NOMO-1 (cell line): ENCODE measurements around the gene LLGL2.
A peak's percentile ranks its signal among the peaks of the same experiment; 100 is the strongest.

Source experiments
- DNase-seq, 2 experiments: peaks; one replicate each; lab custom pipeline; 2025; ENCODE audit not compliant: unreplicated experiment in 2 of 2; lab: John Stamatoyannopoulos, UW

LLGL2 gene

DNA sequence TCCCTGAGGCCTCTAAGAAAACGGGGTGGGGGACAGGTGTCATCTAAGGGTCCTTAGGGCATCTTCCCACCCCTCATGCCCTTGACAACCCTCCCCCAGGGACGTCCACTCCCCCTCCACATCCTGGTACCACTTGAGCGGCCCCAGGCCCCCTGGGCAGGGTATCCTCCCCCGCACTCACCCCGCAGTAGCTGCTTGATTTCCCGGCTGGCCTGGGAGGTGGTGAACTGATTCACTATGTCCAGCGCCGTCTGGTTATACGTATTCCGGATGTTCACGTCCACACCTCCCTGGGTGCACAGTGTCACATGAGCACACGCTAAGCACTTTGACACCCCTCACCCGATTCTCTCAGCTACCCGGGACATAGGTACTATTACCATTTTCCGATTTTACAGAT, 19.9 kb upstream of the LLGL2 start:
- no peak for DNase-seq

DNA sequence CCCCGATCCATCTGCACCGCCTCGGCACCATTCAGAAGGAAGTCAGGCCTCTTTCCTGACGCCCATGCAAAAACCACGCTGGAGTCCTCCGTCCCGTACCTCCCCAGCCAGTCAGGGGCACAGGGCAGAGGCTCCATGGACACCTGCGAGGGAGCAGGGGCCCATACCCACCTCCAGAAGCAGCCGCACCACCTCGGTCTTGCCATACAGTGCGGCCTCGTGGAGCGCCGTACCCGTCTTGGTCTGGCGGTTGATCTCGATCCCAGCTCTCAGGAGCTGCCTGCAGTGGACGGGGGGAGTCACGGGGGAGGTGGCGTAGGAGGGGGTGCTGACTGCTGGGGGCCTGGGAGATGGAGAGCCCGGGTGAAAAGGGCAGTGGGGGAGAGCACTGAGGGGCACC, 19.4 kb upstream of the LLGL2 start:
- DNase-seq, result no peak

DNA sequence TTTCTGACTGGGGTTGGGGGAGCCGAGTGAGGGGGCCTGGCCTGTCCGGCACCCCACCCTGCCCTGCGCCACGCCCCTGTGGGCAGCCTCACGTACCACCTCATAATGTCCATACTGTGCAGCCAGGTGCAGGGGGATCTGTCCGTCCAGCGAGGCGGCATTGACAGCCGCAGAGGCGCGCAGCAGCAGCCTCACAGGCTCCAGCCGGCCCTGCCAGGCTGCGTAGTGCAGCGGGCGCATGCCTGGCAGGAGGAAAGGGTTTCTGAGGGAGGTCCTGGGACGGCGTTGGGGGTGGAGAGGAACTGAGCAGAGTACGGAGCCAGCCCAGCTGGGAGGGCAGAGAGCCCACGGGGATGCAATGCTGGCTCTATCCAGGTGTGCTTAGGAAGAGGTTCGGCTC, 18.6 kb upstream of the LLGL2 start:
- no peak for DNase-seq

DNA sequence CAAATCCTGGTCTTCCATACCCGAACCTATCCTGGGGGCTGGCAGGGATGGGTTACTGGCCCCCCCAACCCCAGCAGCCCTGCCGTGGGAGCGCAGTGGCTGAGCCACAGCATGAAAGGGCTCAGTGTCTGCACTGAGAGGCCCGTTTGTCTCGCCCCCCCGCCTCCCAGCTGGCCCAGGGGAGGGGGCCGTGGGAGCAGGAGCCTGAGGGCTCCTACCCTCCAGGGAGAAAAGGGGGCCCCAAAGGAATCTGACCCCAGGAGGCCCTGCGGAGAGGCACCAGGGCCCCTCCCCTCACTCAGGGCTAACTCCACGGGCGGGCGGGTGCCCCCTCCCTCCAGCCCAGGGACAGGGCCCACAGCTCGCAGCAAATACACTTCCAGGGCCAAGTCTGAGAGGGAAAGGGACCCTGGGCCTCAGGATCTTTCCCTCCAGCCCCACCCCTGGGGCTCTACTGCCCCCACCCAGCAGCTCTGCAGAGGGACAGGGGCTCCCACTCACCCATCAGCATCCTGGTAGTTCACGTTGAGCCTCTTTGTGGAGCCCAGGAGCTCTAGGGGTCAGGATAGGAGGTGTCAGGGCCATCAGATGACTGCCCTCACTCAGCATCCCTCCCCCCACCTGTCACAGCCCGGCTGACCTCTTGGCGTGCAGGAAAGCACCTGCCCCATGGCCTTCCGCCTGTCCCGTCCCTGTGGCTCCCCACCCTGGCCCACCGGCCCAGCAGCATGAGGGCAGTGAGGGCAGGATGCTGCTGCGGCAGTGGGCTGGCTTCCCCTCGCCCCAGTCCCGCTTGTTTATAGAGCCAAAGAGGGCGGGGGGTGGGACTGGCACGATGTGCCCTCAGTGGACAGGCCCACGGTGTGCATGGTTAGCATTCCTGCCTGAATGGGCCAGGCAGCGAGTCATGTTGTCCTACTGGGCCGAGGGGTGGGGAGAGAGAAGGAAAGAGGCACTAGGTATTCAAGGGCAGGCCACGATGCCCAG, 17.5 kb upstream of the LLGL2 start:
- no peak for DNase-seq

DNA sequence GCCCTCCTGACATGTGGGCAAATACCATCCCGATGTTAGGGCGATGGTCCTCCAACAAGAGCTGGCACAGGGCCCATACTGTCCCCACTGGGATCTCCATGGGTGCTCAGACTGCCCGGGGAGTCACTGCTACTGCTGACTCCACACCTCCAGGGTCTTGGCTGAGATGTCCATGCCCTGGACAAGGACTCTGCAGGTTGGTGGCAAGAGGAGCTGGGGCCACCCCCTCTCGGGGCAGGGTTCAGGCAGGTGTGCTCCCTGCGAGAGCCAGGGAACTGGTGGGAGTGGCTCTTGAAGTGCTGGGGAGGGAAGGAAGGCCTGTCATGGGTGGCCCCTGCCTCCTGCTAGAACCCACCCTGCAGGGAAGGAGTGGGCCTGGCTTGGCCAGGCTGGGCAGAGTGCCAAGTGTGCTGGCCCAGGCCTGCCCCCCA, 16.6 kb upstream of the LLGL2 start:
- DNase-seq, result no peak

DNA sequence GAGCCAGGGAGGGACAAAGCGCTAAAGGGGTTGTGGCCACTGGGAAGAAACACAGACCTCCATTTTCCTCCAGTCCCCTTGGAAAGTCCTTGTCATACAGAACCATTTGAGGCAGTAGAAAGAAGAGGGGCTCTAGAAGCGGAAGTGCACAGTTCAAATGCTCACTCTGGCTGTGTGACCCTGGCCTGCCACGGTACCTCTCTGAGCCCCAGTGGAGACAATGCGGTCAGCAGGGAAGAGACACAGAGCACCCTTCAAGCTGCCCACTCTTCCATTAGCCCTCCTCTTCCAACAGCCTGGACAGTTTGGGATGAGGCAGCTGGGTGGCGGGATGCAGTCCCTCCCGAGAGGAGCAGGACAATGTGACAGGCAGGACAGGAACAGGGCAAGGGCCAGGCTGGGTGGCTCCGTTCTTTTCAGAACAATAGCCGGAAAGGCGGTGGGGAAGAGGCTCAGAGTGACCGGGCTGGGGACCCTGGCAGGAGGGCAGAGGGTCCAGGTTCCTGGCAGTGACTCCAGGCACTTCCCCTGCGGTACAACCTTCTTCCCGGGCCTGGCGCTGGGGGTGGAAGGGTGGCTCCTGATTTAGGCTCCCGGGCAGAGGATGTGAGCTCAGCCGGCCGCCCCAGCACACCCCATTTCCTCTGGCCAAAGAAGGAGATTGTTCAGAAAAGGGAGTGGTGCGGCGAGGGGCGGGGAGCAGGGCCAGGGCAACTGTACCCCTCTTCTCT, 15.8 kb upstream of the LLGL2 start:
- DNase-seq, result no peak

DNA sequence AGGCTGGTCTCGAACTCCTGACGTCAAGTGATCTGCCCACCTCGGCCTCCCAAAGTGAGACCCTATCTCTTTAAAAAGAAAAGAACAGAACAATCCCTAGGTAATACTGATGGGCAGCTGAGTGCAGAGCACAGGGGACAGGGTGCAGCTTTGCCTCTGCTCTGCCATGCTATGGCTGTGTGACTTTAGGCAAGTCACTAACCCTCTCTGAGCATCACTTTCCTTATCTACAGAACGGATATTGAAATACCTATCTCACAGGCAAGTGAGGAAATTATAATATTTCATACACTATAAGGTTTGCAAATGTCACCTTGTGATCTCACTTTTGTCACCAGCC, 14.3 kb upstream of the LLGL2 start:
- no peak for DNase-seq

DNA sequence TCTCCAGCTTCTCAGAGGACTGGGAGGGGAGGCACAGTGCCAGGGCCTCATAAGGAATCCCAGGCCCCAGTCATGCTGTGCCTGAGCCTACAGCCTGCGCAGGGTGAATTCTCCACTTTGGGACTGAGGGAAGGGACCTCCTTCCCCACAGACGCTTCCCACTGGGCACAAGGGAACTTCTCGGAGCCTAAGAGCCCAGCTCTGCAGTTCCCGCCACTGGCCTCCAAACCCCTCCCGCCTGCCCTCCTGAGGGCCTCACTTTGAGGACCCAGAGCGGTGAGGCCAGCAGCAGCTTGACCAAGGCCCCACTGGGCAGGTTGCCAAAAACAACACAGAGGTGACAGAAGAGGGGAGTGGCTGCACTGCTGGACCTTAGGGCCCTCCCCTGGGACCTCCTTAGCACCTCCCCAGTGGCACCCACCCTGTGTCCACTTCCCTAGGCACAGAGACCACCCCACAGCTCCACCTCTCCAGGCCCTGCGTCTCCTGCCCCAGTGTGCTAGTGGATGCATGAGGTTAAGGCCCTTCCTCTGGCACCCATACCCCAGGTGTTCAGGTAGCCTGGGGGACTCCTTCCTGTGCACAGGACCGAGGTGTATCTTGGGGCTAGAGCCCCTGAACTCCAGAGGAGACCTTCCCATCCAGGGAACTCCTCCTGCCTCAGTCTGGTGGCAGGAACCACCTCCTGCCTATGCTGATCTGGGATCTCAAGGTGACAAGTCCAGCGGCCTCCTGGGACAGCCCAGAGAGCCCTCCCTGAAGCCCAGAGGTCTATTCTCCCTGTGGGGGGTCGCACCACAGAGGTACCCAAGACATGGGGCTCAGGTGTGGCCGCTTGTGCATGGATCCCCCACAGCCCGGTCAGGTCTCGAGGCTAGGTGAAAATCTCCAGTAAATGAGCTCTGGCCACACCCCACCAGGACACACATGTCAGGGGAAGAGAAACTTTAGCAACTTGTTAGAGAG, 13.6 kb upstream of the LLGL2 start:
- DNase-seq, result no peak

DNA sequence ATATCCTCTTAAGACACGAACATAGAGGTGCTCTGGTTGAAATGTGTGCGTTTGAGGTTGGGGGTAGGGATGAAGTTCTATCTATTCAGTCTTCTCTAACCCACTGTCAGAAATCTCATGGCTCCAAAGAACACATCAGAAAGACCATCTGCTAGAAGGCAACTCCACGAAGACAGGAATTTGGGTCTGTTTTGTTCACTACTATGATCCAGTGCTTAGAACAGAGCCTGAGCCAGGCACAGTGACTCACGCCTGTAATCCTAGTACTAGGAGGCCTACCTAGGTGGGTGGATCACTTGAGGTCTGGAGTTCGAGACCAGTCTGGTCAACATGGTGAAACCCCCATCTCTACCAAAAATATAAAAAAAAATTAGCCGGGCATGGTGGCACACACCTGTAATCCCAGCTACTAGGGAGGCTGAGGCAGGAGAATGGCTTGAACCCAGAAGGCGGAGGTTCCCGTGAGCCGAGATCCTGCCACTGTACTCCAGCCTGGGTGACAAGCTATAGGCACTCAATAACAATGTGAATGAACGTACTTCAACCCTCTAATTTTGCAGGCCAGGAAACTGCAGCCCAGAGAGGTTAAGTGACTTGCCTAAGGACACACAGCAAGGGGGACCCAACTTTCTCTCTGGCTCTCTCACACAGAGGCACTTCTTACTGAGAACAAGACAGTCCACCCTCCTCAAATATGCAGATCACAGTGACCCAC, 12.4 kb upstream of the LLGL2 start:
- no peak for DNase-seq

DNA sequence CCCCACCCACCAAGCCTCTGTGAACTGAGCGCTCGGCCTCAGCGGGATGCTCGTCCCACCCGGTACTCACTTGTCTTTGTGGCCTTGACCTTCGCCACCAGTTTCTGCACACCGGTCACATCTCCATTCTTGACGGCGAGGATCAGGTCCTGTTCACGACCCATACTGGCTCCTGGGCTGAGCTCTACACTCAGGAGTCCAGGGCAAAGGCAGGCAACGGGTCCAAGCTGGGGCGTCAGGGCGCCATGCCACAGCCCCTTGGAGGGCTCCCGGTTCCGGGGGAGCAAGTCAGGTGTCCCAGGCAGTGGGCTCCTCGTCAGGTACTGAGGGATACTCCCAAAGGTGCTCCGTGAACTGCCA, 11.9 kb upstream of the LLGL2 start:
- DNase-seq, result no peak

DNA sequence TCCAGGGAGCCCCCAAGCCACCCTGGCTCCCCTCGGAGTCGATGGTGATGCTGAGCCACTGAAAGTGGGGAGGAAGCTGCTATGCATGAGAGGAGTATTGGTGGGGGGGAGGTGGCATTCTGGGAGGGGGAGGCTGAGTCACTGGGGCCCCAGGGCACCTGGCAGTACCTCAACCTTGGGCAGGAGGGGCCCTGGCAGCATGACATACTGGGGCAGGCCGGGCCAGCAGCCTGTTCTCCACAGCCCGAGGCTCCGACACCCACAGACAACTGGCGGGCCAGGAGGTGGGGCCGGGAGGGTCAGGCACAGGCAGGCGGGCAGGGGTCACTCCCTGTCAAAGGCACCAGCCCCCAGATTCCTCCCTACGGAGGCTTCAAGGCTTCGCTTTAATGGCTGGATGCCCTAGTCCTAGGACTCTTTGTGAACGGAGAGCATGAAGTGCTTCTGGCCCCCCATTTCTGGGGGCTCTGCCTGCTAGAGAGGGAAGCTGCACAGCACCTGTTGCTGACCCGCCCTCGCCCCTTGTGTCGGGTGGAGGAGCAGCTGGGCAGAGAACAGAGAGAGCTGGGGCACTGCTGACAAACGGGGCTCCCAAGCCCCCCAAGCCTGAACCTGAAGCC, 11.1 kb upstream of the LLGL2 start:
- DNase-seq, result no peak

DNA sequence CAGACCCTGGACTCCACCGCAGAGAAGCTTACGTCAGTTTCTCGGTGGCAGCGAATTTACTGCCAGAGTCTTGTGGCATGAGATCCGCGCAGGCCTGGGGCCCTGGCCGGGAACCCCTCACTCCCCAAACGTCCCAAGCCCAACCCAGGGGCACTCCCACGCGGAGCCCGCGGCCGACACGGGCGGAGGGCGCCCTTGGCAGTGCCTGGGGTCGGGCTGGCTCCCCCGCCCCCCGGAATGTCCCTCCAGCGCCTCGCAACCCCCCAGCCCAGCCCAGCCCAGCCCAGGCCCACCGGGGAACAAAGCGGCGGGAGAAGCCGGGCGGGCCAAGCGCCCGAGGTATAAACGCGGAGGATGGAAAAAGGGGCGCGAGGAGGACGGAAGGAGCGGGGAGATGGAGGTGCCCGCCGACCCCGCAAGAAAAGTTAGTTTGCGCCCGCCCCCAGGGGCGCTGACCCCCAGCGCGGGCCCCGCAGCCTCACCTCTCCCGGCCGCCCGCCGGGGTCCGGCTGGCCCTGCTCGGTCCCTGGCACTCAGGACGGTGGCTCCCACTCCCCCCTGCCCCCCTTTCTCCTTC, 10.5 kb upstream of the LLGL2 start:
- no peak for DNase-seq

DNA sequence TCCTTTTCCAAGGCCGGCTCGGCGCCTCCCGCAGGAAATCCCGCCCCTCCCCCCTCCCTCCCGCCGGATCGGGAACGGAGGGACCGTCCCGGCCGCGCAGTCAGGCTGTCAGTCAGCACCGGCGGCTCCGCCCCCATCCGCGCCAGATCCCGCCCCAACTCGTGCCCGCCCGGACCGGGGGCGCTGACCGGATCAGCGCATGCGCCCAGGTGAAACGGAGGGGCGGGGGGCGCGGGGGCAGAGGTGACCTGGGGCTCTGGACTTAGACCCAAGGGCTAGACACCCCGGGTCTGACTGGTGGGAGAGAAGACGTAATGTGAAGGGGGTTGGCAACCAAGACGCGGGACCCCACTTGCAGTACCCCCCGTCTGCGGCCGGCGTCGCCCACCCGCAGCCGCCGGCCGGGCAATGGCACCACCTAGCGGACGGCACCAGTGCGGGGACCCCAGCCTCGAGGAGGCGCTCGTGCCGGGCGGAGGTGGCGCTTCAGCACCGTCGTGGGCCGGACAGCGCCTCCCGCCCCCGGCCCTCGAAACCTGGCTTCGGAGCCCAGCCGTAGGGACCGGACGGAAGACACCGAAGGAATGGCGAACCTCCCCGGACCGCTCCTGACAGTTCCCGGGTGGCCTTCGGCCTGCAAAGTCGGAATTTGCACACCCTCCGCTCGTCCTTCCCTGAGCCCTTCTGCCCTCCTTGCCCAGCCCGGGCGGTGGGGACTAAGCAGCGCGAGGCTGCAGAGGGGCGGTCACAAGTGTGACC, 9.8 kb upstream of the LLGL2 start, which contains the start of gene CASKIN2:
CASKIN2 (minus strand) TSS at position 42 of the 759 bp plus-strand sequence. CDS start 1,733 bp downstream, outside the sequence.
- DNase-seq, result peak; percentile 75 to 83

DNA sequence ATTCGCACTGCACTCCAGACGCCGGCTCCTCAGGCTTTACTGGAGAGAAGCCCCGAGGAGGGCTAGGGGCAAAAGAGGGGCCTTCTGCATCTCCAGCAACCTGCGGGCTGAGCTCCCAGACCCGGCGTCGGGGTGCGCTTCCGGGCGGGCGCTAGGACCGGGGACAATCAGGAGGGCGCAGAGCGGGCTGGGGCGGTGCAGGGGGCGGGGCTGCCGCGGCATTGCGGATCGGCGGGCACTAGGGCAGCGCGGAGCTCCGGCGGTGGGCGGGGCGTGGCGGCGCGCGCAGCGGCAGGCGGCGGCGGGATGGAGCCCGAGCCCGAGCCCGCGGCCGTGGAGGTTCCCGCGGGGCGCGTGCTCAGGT, 9.3 kb upstream of the LLGL2 start, which contains the start of gene TSEN54:
TSEN54 (plus strand) TSS at position 274 of the 364 bp plus-strand sequence; CDS start at position 307, 33 bp downstream.
- DNase-seq, result peak; percentile 77 to 94

DNA sequence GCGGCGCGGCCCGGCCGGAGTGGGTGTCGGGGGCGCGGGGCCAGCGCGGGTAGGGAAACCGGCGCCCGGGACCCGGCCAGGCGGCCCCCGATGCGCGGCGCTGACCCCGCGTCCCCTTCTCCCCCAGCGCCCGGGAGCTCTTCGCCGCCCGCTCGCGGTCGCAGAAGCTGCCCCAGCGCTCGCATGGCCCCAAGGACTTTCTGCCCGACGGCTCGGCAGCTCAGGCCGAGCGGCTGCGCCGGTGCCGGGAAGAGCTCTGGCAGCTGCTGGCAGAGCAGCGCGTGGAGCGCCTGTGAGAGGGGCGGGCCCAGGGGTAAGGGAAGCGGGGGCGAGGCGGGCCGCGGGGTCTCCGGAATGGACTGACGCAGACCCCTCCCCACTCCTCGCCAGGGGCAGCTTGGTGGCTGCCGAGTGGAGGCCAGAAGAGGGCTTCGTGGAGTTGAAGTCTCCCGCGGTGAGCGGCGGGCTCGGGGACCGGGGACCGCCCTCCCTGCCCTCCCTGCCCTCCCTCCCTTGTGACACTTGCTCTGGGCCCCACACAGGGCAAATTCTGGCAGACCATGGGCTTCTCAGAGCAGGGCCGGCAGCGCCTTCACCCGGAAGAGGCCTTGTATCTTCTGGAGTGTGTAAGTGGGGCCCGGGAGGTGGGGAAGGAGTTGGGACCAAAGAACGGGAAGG, 8.7 kb upstream of the LLGL2 start:
- peak; percentile 21 to 40 for DNase-seq

DNA sequence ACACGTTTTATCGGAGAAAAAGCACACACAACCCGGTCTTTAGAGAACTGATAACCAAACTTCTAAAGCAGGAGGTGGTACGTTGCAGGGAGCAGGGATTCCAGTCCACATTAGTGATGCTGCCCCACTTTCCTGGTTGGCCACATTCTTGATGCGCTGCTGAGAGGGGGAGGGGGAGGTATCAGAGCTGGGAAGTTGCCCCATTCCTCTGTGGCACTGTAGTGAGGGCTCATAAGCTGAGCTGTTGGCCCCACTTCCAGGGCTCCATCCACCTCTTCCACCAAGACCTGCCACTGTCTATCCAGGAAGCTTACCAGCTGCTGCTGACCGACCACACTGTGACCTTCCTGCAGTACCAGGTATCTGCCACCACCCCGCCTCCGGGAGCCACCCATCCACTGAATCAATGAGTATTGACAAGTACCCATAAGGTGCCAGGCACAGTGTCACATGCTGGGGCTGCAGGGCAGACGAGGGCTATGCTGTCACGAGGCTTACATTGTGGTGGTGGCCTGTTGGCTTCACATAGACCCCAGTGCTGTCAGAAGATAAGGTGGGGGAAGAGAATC, 8.1 kb upstream of the LLGL2 start:
- peak in 1 of 2 experiments; percentile 40 for DNase-seq

DNA sequence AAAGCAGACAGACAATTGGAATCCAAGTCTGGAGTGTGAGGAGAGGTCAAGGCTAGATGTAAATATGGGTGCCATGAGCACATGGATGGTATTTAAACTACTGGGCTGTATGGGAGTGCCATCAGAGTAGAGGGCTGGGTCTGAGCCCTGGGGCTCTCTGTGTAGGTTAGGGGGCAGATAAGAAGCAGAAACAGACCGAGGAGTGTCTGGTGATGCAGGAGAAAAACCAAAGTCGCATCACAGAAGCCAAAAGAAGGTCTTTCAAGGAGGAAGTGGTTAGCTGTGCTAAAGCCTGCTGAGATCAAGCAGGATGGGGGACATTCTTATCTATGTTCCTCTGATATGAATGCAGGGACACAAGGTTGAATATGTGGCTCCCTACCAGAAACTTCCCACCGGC, 7.3 kb upstream of the LLGL2 start:
- peak in 1 of 2 experiments; percentile 28 for DNase-seq
